ENCODE results near the gene TEX2. TPM values are rescaled to one million over a fixed set of nuclear protein-coding genes. Genes with fewer than 3 reads are reported as not detected.
A peak's percentile ranks its signal among the peaks of the same experiment; 100 is the strongest.

TEX2 gene
- polyA plus RNA-seq, 3 donors = 6.5 to 8.7 (median 7.8) TPM

DNA sequence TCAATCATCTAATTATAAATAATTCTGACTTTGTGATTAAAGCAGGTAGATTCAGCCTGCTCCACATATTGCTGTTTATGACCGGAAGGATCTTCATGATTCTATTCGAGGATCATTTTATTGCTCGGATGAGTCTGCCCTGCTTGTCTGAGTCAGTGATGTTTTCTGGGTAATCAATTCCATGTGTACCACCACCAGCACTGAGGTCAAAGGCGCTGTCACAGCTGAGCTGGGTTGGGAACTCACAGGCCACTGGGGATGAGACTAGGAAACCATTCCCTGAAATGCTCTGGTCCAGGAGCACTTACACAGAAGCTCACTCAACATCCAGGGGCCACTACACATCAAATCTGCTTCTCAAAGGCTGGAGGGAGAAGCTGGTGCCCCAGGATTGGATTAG, 102.7 kb downstream of the TEX2 start:
- Histone ChIP-seq H3K4me2 (replicated peaks; ENCODE audit: extremely low read depth, low read length, poor library complexity, severe bottlenecking) (no peak overlapping the region), H3K27ac (ENCODE audit: low read depth in 1 of 2, low read length in 2 of 2) (no peak overlapping the region), H3K79me2 (ENCODE audit: insufficient read depth, low read length) (no peaks in the 10 kb centered on the region), H3K4me3 (replicated peaks in 1 of 3; ENCODE audit: low read depth in 2 of 3, low read length in 3 of 3) (no peak overlapping the region), H3K9ac (ENCODE audit: insufficient read depth, low read length, poor library complexity, severe bottlenecking) (no peak overlapping the region), H3K36me3 (replicated peaks in 1 of 2; ENCODE audit: control insufficient read depth in 1 of 2, insufficient read depth in 2 of 2, low read length in 2 of 2) (peaks cover 23 to 86% of the 10 kb centered on the region in 2 donors), H2AFZ (ENCODE audit: insufficient read depth, low read depth, low read length, poor library complexity, severe bottlenecking) (no peak overlapping the region), H3K9me3 (replicated peaks in 1 of 2; ENCODE audit: control insufficient read depth in 1 of 2, insufficient read depth in 1 of 2, low read length in 2 of 2) (no peaks in the 10 kb centered on the region), H4K20me1 (ENCODE audit: insufficient read depth, low read length) (no peaks in the 10 kb centered on the region), H3K27me3 (ENCODE audit: control insufficient read depth in 2 of 2, insufficient read depth in 2 of 2, low read length in 2 of 2) (no peaks in the 10 kb centered on the region), H3K4me1 (ENCODE audit: control insufficient read depth in 1 of 2, insufficient read depth in 2 of 2, low read length in 2 of 2) (peaks cover 9 to 12% of the 10 kb centered on the region in 2 donors)
- WGBS (ENCODE audit: insufficient coverage) = 100% methylated on average over 1 of the region's 4 CpGs
- H3K27me3 Mint-ChIP-seq (ENCODE audit: low read depth in 3 of 3) = no peaks in the 10 kb centered on the region
- no peaks in the 10 kb centered on the region for H3K9me3 Mint-ChIP-seq
- intact Hi-C loops (cut with micrococcal nuclease) = no loop called here
- H3K4me3 Mint-ChIP-seq = no peak overlapping the region
- H3K27ac Mint-ChIP-seq = peak overlapping the region in 1 of 7 donors; percentile 27
- H3K4me1 Mint-ChIP-seq = peaks cover 9% of the 10 kb centered on the region
- no peak for DNase-seq
- TF ChIP-seq, protein P1, sequence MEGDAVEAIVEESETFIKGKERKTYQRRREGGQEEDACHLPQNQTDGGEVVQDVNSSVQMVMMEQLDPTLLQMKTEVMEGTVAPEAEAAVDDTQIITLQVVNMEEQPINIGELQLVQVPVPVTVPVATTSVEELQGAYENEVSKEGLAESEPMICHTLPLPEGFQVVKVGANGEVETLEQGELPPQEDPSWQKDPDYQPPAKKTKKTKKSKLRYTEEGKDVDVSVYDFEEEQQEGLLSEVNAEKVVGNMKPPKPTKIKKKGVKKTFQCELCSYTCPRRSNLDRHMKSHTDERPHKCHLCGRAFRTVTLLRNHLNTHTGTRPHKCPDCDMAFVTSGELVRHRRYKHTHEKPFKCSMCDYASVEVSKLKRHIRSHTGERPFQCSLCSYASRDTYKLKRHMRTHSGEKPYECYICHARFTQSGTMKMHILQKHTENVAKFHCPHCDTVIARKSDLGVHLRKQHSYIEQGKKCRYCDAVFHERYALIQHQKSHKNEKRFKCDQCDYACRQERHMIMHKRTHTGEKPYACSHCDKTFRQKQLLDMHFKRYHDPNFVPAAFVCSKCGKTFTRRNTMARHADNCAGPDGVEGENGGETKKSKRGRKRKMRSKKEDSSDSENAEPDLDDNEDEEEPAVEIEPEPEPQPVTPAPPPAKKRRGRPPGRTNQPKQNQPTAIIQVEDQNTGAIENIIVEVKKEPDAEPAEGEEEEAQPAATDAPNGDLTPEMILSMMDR (IDR thresholded peaks at IDR 0.05) = no peak
- peaks cover 40 to 54% of the 10 kb centered on the region in 2 donors for H3K36me3 Mint-ChIP-seq

DNA sequence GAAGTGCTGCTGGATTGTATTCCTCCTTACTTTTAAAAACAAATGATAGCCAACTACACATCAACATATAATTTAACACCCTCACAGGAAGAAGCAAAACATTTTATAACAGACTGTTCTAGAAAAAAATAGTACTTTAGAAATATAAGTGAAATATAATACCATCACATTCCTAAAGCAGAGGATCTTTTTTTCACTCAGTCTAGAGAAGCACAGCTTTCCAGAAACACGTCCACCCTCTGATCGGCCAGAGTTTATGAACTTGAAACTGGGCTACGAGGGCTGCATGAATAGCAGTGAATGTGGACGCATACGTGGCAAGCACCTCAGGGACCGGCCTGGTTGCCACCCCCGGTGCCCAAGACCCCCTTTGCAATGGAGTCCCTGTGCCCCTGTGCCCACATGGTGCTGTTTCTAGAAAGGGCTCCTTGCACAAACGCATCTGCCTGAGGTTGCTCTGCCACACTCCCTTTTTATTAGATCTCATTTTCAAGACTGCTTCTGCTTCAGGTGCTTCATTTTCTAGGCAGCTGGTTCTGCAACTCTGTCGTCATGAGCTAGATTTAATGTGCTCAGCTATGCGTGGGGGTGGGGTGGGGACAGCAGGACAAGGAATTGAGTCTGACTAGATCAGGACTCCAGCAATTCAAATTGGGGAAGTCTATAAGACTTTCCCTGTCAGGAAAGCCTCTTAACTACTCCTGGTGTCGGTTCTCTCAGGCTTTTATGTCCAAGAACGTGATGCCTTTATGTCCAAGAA, 104.0 kb downstream of the TEX2 start:
- no peak overlapping the region for H3K9ac ChIP-seq (ENCODE audit: insufficient read depth, low read length, poor library complexity, severe bottlenecking)
- 82% methylated on average over 11 of the region's 12 CpGs for WGBS (ENCODE audit: insufficient coverage)
- H4K20me1 ChIP-seq (ENCODE audit: insufficient read depth, low read length) = no peaks in the 10 kb centered on the region
- Mint-ChIP-seq H3K4me1 (peaks cover 18% of the 10 kb centered on the region), H3K27ac (peak overlapping the region in 3 of 7 donors; percentile 25 to 42 (median 35)), H3K36me3 (peaks cover 50 to 53% of the 10 kb centered on the region in 2 donors), H3K27me3 (ENCODE audit: low read depth in 3 of 3) (no peaks in the 10 kb centered on the region), H3K9me3 (no peaks in the 10 kb centered on the region), H3K4me3 (no peak overlapping the region)
- peaks cover 12 to 17% of the 10 kb centered on the region in 2 donors for H3K4me1 ChIP-seq (ENCODE audit: control insufficient read depth in 1 of 2, insufficient read depth in 2 of 2, low read length in 2 of 2)
- no peak for DNase-seq
- H3K9me3 ChIP-seq (replicated peaks in 1 of 2; ENCODE audit: control insufficient read depth in 1 of 2, insufficient read depth in 1 of 2, low read length in 2 of 2) = no peaks in the 10 kb centered on the region
- H3K79me2 ChIP-seq (ENCODE audit: insufficient read depth, low read length) = no peaks in the 10 kb centered on the region
- no peaks in the 10 kb centered on the region for H3K27me3 ChIP-seq (ENCODE audit: control insufficient read depth in 2 of 2, insufficient read depth in 2 of 2, low read length in 2 of 2)
- H3K4me3 ChIP-seq (replicated peaks in 1 of 3; ENCODE audit: low read depth in 2 of 3, low read length in 3 of 3) = no peak overlapping the region
- H3K36me3 ChIP-seq (replicated peaks in 1 of 2; ENCODE audit: control insufficient read depth in 1 of 2, insufficient read depth in 2 of 2, low read length in 2 of 2) = peaks cover 18 to 86% of the 10 kb centered on the region in 2 donors
- H3K4me2 ChIP-seq (replicated peaks; ENCODE audit: extremely low read depth, low read length, poor library complexity, severe bottlenecking) = no peak overlapping the region
- H2AFZ ChIP-seq (ENCODE audit: insufficient read depth, low read depth, low read length, poor library complexity, severe bottlenecking) = no peak overlapping the region
- intact Hi-C loops (cut with micrococcal nuclease) = no loop called here
- no peak overlapping the region for H3K27ac ChIP-seq (ENCODE audit: low read depth in 1 of 2, low read length in 2 of 2)
- TF ChIP-seq, protein P1 (IDR thresholded peaks at IDR 0.05) = no peak

All from CD14-positive monocyte (primary cell).